Stimulated activated CD8-positive, alpha-beta memory T cell treated with anti-CD3 and anti-CD28 coated beads, Interleukin-7, amount 100 ng/mL, for 24 hours (primary cell): ENCODE data around the gene NTM.
"Not testable (repeated sequence)": the region's sequence is repeated elsewhere in the genome, so short reads cannot be mapped to it uniquely, and the experiment has no call there.

Experiments used
- DNase-seq: peaks from one replicate; pipeline ENCODE4 v3.0.0-alpha.2; 2020; ENCODE audit warnings: low read depth

The NTM gene

DNA sequence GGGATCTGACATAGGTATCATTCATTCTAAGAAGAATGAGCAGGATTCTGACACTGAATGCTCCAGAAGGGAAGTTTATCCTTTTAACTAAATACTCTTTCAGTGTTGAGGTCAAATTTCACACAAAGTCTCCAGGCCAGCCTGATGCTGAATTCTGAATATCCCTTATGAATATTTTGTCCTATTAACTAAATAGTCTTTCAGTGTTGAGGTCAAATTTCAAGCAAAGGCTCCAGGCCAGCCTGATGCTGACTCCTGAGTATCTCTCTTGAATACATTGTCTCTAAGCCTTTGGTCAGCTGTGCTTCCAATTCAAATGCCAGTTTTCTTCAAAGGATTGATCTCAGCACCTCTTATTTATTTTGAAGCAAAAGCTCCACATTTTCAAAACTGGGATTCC is 676.8 kb downstream of the NTM start:
- DNase-seq, result no peak

GRCh38 chr11:132048040-132048439 is 677.6 kb downstream of the NTM start:
- no peak for DNase-seq

DNA sequence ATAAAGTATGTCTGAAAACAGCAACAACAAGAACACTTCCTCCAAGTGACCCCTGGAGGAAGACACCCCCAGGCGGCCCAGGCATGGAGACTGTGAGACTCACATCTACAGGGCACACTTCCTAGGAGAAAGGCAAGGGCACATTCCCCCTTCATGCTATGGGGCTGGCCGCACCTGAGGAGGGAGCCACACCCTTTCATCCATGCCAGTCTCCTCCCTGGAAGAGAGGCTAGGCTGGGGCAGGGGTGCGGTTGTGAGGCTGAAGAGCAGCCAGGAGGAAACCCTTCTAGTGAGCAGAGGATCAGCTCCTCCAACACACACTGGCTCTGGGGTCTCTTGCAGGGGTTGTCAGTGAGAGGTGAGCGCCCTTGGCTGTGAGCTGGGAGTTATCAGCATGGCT is 678.8 kb downstream of the NTM start:
- no peak for DNase-seq

GRCh38 chr11:132050049-132050448 is 679.6 kb downstream of the NTM start:
- no peak for DNase-seq

- DNase-seq, result no peak
Observed at GRCh38 chr11:132050577-132051165, 680.3 kb downstream of the NTM start.

GRCh38 chr11:132051704-132052103 is 681.3 kb downstream of the NTM start:
- no peak for DNase-seq

DNA sequence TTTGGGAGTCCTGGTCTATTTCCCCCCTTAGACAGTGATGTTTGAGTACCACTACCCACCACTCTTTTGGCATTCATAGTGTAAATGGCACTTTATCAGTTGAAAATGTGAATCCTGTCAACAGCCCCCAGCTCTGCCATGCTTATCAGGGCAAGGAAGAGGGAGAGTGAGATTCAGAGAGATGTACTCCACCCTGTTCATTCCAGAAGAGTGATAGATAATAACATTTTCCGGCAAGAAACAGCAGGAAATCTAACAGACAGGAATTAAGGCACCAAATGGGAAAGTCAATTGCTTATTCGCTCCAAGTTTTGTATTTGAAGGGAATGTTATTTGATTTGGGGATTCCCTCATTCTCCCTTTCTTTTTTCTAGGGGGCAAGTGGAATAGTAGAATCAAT is 681.9 kb downstream of the NTM start:
- no peak for DNase-seq

DNA sequence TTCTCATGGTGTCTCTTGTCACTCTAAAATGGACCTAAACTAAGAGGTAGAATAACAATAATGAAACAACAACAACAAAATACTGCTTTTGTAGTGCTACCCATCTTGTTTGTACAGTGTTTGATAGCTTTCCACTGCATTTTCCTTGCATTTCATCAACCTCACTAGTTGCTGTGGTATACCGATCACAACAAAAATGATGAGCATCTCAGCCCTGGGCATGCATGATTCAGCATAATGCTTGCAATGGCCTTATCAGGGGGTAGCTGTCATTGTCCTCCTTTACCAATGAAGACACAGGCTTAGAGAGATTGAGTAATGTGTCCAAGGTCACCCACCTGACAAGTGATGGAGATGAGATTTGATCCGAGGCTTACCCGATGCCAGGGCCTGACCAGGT is 682.5 kb downstream of the NTM start:
- no peak for DNase-seq

DNA sequence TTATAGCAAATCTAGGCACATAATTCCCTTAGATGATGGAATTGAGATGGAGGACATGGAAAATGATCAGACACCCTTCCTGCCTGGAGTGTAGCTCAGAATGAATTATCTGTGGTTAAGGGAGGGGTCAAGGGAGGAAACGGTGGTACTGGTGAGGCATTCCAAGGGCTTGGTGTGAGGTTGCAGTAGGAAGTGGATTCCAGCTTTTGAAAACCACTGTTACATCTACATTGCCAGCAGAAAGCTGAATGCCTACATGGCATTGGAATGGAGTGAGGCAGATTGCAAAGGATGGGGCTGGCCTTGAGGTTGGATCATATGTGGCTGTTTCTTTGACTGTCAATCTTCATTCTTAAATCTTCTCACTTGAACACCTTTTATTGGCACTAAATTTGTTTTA is 684.4 kb downstream of the NTM start:
- no peak for DNase-seq

DNA sequence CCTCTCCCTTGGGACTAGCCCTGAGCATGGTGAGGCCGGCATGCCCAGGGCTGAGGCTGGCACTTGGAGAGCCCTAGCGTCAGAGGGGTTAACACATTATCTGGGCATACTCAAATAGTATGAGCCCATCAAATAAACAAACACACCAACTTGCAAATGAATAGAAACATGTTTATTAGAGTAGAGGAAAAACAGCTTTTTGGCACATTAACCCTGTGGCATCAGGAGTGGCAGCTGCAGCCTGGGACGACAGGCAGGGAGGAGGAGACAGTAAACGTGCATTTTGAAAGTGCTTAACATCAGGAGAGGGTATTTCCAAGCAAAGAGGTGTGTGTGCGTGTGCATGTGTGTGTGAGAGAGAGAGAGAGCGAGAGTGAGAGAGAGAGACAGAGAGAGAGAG is 684.9 kb downstream of the NTM start:
- DNase-seq, result no peak

DNA sequence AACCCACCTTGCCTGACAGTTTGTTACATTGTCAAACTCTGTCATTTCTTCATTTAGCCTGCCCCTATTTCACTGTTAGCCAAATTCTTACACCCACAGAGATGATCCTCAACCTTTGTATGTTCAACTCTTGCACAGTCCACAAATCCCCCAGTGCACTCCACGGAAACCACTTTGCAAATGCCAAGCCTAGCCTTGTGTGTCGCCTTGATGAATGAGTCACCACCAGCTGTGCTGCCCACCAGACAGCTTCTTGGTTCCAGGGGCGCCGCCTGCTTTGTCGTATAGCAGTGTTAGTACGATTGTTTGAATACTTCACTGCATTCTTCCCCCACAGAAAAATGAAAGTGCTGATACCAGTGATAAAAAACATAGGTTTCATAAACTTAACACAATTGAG is 686.3 kb downstream of the NTM start:
- DNase-seq, result no peak

GRCh38 chr11:132057266-132057665 is 686.9 kb downstream of the NTM start:
- DNase-seq, result no peak

- no peak for DNase-seq
Observed at GRCh38 chr11:132058211-132058772, 687.9 kb downstream of the NTM start.

- no peak for DNase-seq
Observed at GRCh38 chr11:132060567-132060966, 690.2 kb downstream of the NTM start.

GRCh38 chr11:132062031-132062430 is 691.6 kb downstream of the NTM start:
- no peak for DNase-seq

GRCh38 chr11:132062541-132062940 is 692.1 kb downstream of the NTM start:
- no peak for DNase-seq

- DNase-seq, result no peak
Observed at GRCh38 chr11:132064987-132065620, 694.7 kb downstream of the NTM start.

DNA sequence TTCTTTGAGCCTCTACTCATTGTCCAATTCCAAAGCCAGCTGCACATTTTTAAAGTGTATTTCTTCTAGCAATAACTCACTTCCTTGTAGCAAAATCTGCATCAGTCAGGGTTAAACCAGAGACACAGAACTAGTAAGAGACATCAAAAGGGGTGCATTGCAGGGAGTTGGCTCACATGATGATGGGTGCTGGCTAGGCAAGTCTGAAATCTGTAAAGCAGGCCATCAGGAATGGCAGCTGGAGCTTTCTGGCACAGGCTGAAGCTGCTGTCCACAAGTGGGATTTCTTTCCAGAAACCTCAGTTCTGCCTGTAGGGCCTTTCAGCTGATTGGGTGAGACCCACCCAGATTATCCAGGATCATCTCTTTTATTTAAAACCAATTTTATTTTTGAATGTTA is 698.1 kb downstream of the NTM start:
- DNase-seq, result no peak

GRCh38 chr11:132069593-132069992 is 699.2 kb downstream of the NTM start:
- not testable (repeated sequence) for DNase-seq

- not testable (repeated sequence) for DNase-seq
Observed at GRCh38 chr11:132070907-132071306, 700.5 kb downstream of the NTM start.

GRCh38 chr11:132072044-132072857 is 701.8 kb downstream of the NTM start:
- DNase-seq, result no peak

- no peak for DNase-seq
Observed at GRCh38 chr11:132072858-132073211, 702.4 kb downstream of the NTM start.

DNA sequence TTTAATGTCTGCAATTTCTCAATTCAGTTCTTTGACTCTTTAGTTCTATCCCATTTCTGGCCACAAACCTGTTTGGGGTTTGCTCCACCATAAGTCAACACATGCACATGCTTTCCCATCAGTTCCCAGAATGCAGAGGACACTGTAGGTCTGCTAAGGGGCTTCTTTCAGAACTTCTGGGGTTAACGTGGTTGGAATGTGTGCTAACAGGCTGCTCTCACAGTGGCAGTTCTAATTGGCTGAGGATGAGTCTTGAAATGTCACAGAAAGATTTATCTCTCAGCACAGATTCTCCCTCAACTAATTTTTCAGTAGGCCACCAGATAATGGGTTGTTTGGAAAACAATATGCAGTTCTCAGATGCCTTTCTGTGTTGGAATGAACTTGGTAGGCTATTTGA is 703.4 kb downstream of the NTM start:
- no peak for DNase-seq
